Osteoblast (primary cell): ENCODE data around the gene INTS11. TPM values are rescaled to one million over a fixed set of nuclear protein-coding genes. Genes with fewer than 3 reads are reported as not detected.

Source experiments
- DNase-seq: peaks from one replicate; pipeline ENCODE4 v3.0.0; 2011; ENCODE audit warnings: low spot score, mixed read lengths; ENCODE audit not compliant: insufficient read length; ENCODE audit errors: missing footprints
- H2AFZ ChIP-seq: 2 replicates; pipeline ENCODE4 v1.6.0; 2011; ENCODE audit warnings: mild to moderate bottlenecking, low read length
- H3K27ac ChIP-seq: 2 replicates; pipeline ENCODE4 v1.5.1; 2011; ENCODE audit warnings: mild to moderate bottlenecking, low read depth, low read length, moderate library complexity
- H3K27me3 ChIP-seq: 2 replicates; pipeline ENCODE4 v1.6.0; 2012; ENCODE audit warnings: mild to moderate bottlenecking, control low read depth, inconsistent platforms, low read length, moderate library complexity; ENCODE audit not compliant: insufficient read depth
- H3K36me3 ChIP-seq: 2 replicates; pipeline ENCODE4 v1.5.1; 2011; ENCODE audit warnings: mild to moderate bottlenecking, low read length, control low read depth, moderate library complexity; ENCODE audit not compliant: insufficient read depth
- H3K4me1 ChIP-seq: 2 replicates; pipeline ENCODE4 v1.5.1; 2011; ENCODE audit warnings: mild to moderate bottlenecking, low read length, control low read depth, moderate library complexity; ENCODE audit not compliant: insufficient read depth
- H3K4me2 ChIP-seq: 2 replicates; pipeline ENCODE4 v1.6.0; 2011; ENCODE audit warnings: mild to moderate bottlenecking, low read length; ENCODE audit not compliant: insufficient read depth
- H3K4me3 ChIP-seq: fragments of 200-600 bp; sonication (generic); 3 replicates; pipeline ENCODE4 v1.5.1; 2012; ENCODE audit warnings: mild to moderate bottlenecking, low read length, inconsistent platforms; ENCODE audit not compliant: insufficient read depth
- H3K79me2 ChIP-seq: 2 replicates; pipeline ENCODE4 v1.6.0; 2012; ENCODE audit warnings: mild to moderate bottlenecking, low read length, control low read depth, inconsistent platforms; ENCODE audit not compliant: insufficient read depth
- H3K9me3 ChIP-seq: 2 replicates; pipeline ENCODE4 v1.5.1; 2011; ENCODE audit warnings: low read depth, low read length, control low read depth
- H4K20me1 ChIP-seq: 2 replicates; pipeline ENCODE4 v1.6.0; 2012; ENCODE audit warnings: mild to moderate bottlenecking, low read length, control low read depth; ENCODE audit not compliant: insufficient read depth
- CTCF ChIP-seq: IDR thresholded peaks from 2 replicates; pipeline ENCODE4 v1.5.1; 2011; ENCODE audit warnings: mild to moderate bottlenecking, low read depth, low read length, moderate library complexity; ENCODE audit errors: extremely low read depth
- total RNA-seq: library from RNA; depleted of rRNA; stranded (reverse); fragments of >200 nt; gene quantifications from 2 replicates; pipeline ENCODE4 v1.2.3, GENCODE V29; 2012

INTS11 gene
- total RNA-seq, 1 donor = 59.7 TPM

GRCh38 chr1:1332774-1333480 lies 8.5 kb upstream of the INTS11 start:
- no peak overlapping the region for H3K4me3 ChIP-seq
- H3K36me3 ChIP-seq = peaks cover 5% of the 10 kb centered on the region
- H3K27ac ChIP-seq = no peak overlapping the region
- no peaks in the 10 kb centered on the region for H3K27me3 ChIP-seq
- H4K20me1 ChIP-seq = peaks cover 23% of the 10 kb centered on the region
- TF ChIP-seq CTCF = no peak
- no peak overlapping the region for H3K4me2 ChIP-seq
- H3K79me2 ChIP-seq = no peaks in the 10 kb centered on the region
- H3K9me3 ChIP-seq = no peaks in the 10 kb centered on the region
- H2AFZ ChIP-seq = no peak overlapping the region
- DNase-seq = no peak
- H3K4me1 ChIP-seq = no peaks in the 10 kb centered on the region

GRCh38 chr1:1332031-1332755 lies 7.7 kb upstream of the INTS11 start:
- Histone ChIP-seq H3K4me1 (no peaks in the 10 kb centered on the region), H3K79me2 (peaks cover 3% of the 10 kb centered on the region), H3K4me3 (no peak overlapping the region), H2AFZ (no peak overlapping the region), H3K27ac (no peak overlapping the region), H3K27me3 (no peaks in the 10 kb centered on the region), H3K4me2 (no peak overlapping the region), H3K36me3 (peaks cover under 1% of the 10 kb centered on the region), H4K20me1 (peaks cover 19% of the 10 kb centered on the region), H3K9me3 (no peaks in the 10 kb centered on the region)
- DNase-seq = no peak
- no peak for TF ChIP-seq CTCF

DNA sequence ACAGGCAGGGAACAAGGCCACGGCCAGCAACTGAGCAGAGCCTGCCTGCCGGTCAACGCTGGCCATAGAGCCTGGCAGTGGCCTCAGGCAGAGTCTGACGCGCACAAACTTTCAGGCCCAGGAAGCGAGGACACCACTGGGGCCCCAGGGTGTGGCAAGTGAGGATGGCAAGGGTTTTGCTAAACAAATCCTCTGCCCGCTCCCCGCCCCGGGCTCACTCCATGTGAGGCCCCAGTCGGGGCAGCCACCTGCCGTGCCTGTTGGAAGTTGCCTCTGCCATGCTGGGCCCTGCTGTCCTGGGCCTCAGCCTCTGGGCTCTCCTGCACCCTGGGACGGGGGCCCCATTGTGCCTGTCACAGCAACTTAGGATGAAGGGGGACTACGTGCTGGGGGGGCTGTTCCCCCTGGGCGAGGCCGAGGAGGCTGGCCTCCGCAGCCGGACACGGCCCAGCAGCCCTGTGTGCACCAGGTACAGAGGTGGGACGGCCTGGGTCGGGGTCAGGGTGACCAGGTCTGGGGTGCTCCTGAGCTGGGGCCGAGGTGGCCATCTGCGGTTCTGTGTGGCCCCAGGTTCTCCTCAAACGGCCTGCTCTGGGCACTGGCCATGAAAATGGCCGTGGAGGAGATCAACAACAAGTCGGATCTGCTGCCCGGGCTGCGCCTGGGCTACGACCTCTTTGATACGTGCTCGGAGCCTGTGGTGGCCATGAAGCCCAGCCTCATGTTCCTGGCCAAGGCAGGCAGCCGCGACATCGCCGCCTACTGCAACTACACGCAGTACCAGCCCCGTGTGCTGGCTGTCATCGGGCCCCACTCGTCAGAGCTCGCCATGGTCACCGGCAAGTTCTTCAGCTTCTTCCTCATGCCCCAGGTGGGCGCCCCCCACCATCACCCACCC lies 6.9 kb upstream of the INTS11 start, which contains the start of gene TAS1R3:
Gene TAS1R3, plus strand, starts transcription at position 213 of the 898 bp plus-strand sequence. Its CDS starts 66 bp downstream, at position 279.
- Histone ChIP-seq H3K79me2 (peaks cover 12% of the 10 kb centered on the region), H3K4me3 (no peak within 1 kb of the TSS), H3K27ac (no peak within 1 kb of the TSS), H3K27me3 (no peaks in the 10 kb centered on the region), H3K9me3 (no peaks in the 10 kb centered on the region), H3K4me2 (no peak within 1 kb of the TSS), H2AFZ (no peak within 1 kb of the TSS), H3K36me3 (peaks cover 5% of the 10 kb centered on the region), H4K20me1 (peaks cover 21% of the 10 kb centered on the region), H3K4me1 (no peaks in the 10 kb centered on the region)
- TF ChIP-seq CTCF = no peak
- DNase-seq = no peak
